Prostate gland (tissue), 2 donors: ENCODE data around the gene PLCB1. TPM values are rescaled to one million over a fixed set of nuclear protein-coding genes. Genes with fewer than 3 reads are reported as not detected.

Experiments
- DNase-seq: peaks from one replicate; pipeline ENCODE4 v3.0.0-alpha.2; 2019; ENCODE audit warnings: low spot score
- H3K27ac ChIP-seq, 2 donors: fragments of 200-600 bp; sonication (generic); 2 replicates each; pipeline ENCODE4 v1.5.1; 2017 to 2019
- H3K27me3 ChIP-seq: fragments of 200-600 bp; sonication (generic); replicated peaks from 2 replicates; pipeline ENCODE4 v1.5.1; 2019; ENCODE audit not compliant: insufficient read depth
- H3K36me3 ChIP-seq, 2 donors: fragments of 200-600 bp; sonication (generic); 1 replicate in 1 of 2; 2 replicates in 1 of 2; pipeline versions ENCODE4 v1.5.1 to v1.8.1; 2017 to 2019
- H3K4me1 ChIP-seq: fragments of 200-600 bp; sonication (generic); replicated peaks from 2 replicates; pipeline ENCODE4 v1.5.1; 2019
- H3K4me3 ChIP-seq, 2 donors: fragments of 200-600 bp; sonication (generic); 2 replicates each; pipeline ENCODE4 v1.5.1; 2017 to 2019
- H3K9me3 ChIP-seq: fragments of 200-600 bp; sonication (generic); 2 replicates; pipeline ENCODE4 v1.5.1; 2017
- CTCF ChIP-seq, 4 experiments: fragments of 200-600 bp in 2 of 4; fragments of 450-650 bp in 2 of 4; sonication (generic) in 2 of 4; IDR thresholded peaks; 1 replicate in 3 of 4; 2 replicates in 1 of 4; pipeline ENCODE4 v1.5.1; 2016 to 2019; ENCODE audit warnings: antibody characterized with exemption in 4 of 4, mild to moderate bottlenecking in 2 of 4, moderate library complexity in 2 of 4
- POLR2A ChIP-seq: fragments of 450-650 bp; IDR thresholded peaks from one replicate; pipeline ENCODE4 v1.6.1; 2016; ENCODE audit warnings: antibody characterized with exemption, mild to moderate bottlenecking
- POLR2AphosphoS5 ChIP-seq: sonication (generic); formaldehyde crosslinking; IDR thresholded peaks from one replicate; pipeline ENCODE4 v1.6.1; 2017; ENCODE audit warnings: antibody characterized with exemption
- WGBS: methylation state at CpG from one replicate; pipeline ENCODE4 v1.1.5; 2018; 5-methylcytosine and 5-hydroxymethylcytosine counted together
- intact Hi-C: fragments of 100-400 bp; cut with DNase I; formaldehyde crosslinking; loops from one replicate; pipeline ENCODE4 v1.14.2; 2022
- total RNA-seq, 2 donors: library from RNA; depleted of rRNA; stranded (reverse); fragments of >200 nt; gene quantifications; one replicate each; pipeline ENCODE4 v1.1.0, GENCODE V29; 2016

PLCB1 gene
- total RNA-seq, 2 donors from 2014 or later = 24.3 to 26.3 TPM

- H3K27me3 ChIP-seq = no peaks in the 10 kb centered on the region
- H3K4me1 ChIP-seq = no peaks in the 10 kb centered on the region
- TF ChIP-seq POLR2A (no peak), CTCF (IDR thresholded peaks at IDR 0.05) (no peak), POLR2AphosphoS5 (no peak)
- no peak overlapping the region for H3K27ac ChIP-seq
- intact Hi-C loops = no loop called here
- WGBS = 54% methylated on average over 5 of the region's 5 CpGs
- no peaks in the 10 kb centered on the region for H3K9me3 ChIP-seq
- no peak for DNase-seq
- H3K4me3 ChIP-seq = no peak overlapping the region
- H3K36me3 ChIP-seq = no peaks in the 10 kb centered on the region
Measured at GRCh38 chr20:8128291-8129060, 3.6 kb upstream of the PLCB1 start.

- Histone ChIP-seq H3K4me3 (no peak overlapping the region), H3K27ac (no peak overlapping the region), H3K36me3 (no peaks in the 10 kb centered on the region), H3K4me1 (no peaks in the 10 kb centered on the region), H3K9me3 (no peaks in the 10 kb centered on the region), H3K27me3 (no peaks in the 10 kb centered on the region)
- 62% methylated on average over 6 of the region's 6 CpGs for WGBS
- intact Hi-C loops = no loop called here
- TF ChIP-seq POLR2A (no peak), POLR2AphosphoS5 (no peak), CTCF (IDR thresholded peaks at IDR 0.05) (no peak)
- no peak for DNase-seq
Measured at GRCh38 chr20:8129211-8129976, 2.7 kb upstream of the PLCB1 start.

GRCh38 chr20:8130840-8131526 is 1.1 kb upstream of the PLCB1 start:
- TF ChIP-seq POLR2A (no peak), POLR2AphosphoS5 (no peak), CTCF (IDR thresholded peaks at IDR 0.05) (no peak)
- Histone ChIP-seq H3K27me3 (no peaks in the 10 kb centered on the region), H3K36me3 (no peaks in the 10 kb centered on the region), H3K4me1 (no peaks in the 10 kb centered on the region), H3K27ac (peak overlapping the region; percentile 82 to 88), H3K4me3 (peak overlapping the region; percentile 82 to 87), H3K9me3 (no peaks in the 10 kb centered on the region)
- intact Hi-C loops = loop anchor here (2.0 to 10.0 kb wide), 3 partner anchors 86 to 196 kb away; no protein-coding TSS in a partner anchor
- 68% methylated on average over 8 of the region's 8 CpGs for WGBS
- no peak for DNase-seq

GRCh38 chr20:8132484-8133309 is 631 bp downstream of the PLCB1 start:
- no peaks in the 10 kb centered on the region for H3K9me3 ChIP-seq
- H3K27ac ChIP-seq = peak overlapping the region; percentile 82 to 88
- H3K4me3 ChIP-seq = peak overlapping the region; percentile 82 to 87
- TF ChIP-seq CTCF (IDR thresholded peaks at IDR 0.05) = no peak
- no peak for TF ChIP-seq POLR2A
- no peak for TF ChIP-seq POLR2AphosphoS5
- no peaks in the 10 kb centered on the region for H3K4me1 ChIP-seq
- DNase-seq = peak; percentile 59
- no peaks in the 10 kb centered on the region for H3K27me3 ChIP-seq
- WGBS = under 1% methylated on average over 57 of the region's 68 CpGs
- intact Hi-C loops = loop anchor here (1.0 to 10.0 kb wide), 4 partner anchors 85 to 589 kb away; no protein-coding TSS in a partner anchor
- no peaks in the 10 kb centered on the region for H3K36me3 ChIP-seq
